Hepatocyte (in vitro differentiated cells): Measurements from ENCODE around the gene POU4F3. TPM values are rescaled to one million over a fixed set of nuclear protein-coding genes. Genes with fewer than 3 reads are reported as not detected.

ENCODE experiments used
- DNase-seq: peaks from one replicate; pipeline ENCODE4 v3.0.0-alpha.2; 2016; ENCODE audit warnings: low spot score
- H2AFZ ChIP-seq: fragments of 200-600 bp; sonication (generic); 2 replicates; pipeline ENCODE4 v1.6.0; 2016; ENCODE audit warnings: antibody characterized with exemption, mild to moderate bottlenecking
- H3K27ac ChIP-seq: fragments of 200-600 bp; sonication (generic); 2 replicates; pipeline ENCODE4 v1.5.1; 2016; ENCODE audit warnings: mild to moderate bottlenecking
- H3K27me3 ChIP-seq: fragments of 200-600 bp; sonication (generic); 2 replicates; pipeline ENCODE4 v1.6.1; 2016
- H3K36me3 ChIP-seq: fragments of 200-600 bp; sonication (generic); replicated peaks from 2 replicates; pipeline ENCODE4 v1.5.1; 2016; ENCODE audit warnings: low read depth; ENCODE audit not compliant: insufficient read depth
- H3K4me1 ChIP-seq: fragments of 200-600 bp; sonication (generic); 2 replicates; pipeline ENCODE4 v1.5.1; 2016; ENCODE audit warnings: mild to moderate bottlenecking, moderate library complexity; ENCODE audit not compliant: insufficient read depth
- H3K4me2 ChIP-seq: fragments of 200-600 bp; sonication (generic); 2 replicates; pipeline ENCODE4 v1.6.0; 2016
- H3K4me3 ChIP-seq: fragments of 200-600 bp; sonication (generic); 2 replicates; pipeline ENCODE4 v1.5.1; 2016; ENCODE audit warnings: mild to moderate bottlenecking
- H3K79me2 ChIP-seq: fragments of 200-600 bp; sonication (generic); 2 replicates; pipeline ENCODE4 v1.6.0; 2017; ENCODE audit warnings: mild to moderate bottlenecking
- H3K9me2 ChIP-seq: fragments of 200-600 bp; sonication (generic); replicated peaks from 2 replicates; pipeline ENCODE4 v1.6.0; 2017; ENCODE audit warnings: mild to moderate bottlenecking; ENCODE audit not compliant: insufficient read depth
- H3K9me3 ChIP-seq: fragments of 200-600 bp; sonication (generic); 2 replicates; pipeline ENCODE4 v1.5.1; 2016; ENCODE audit warnings: low read depth, mild to moderate bottlenecking
- H4K20me1 ChIP-seq: fragments of 200-600 bp; sonication (generic); 2 replicates; pipeline ENCODE4 v1.6.0; 2016; ENCODE audit warnings: mild to moderate bottlenecking; ENCODE audit not compliant: insufficient read depth, poor library complexity, severe bottlenecking
- CTCF ChIP-seq: fragments of 200-600 bp; sonication (generic); IDR thresholded peaks from 2 replicates; pipeline ENCODE4 v1.5.1; 2016; ENCODE audit warnings: antibody characterized with exemption, mild to moderate bottlenecking; ENCODE audit not compliant: poor library complexity
- EZH2 ChIP-seq: fragments of 200-600 bp; sonication (generic); IDR thresholded peaks from 2 replicates; pipeline ENCODE4 v1.6.1; 2016; ENCODE audit warnings: antibody characterized with exemption, mild to moderate bottlenecking, borderline replicate concordance
- EZH2phosphoT487 ChIP-seq: fragments of 200-600 bp; sonication (generic); IDR thresholded peaks from one replicate; pipeline ENCODE4 v1.6.1; 2018; ENCODE audit warnings: antibody characterized with exemption, mild to moderate bottlenecking, low read depth, moderate library complexity; ENCODE audit not compliant: unreplicated experiment, severe bottlenecking
- WGBS: methylation state at CpG from one replicate; pipeline ENCODE4 v1.1.6; 2016; ENCODE audit warnings: low lambda C conversion rate; ENCODE audit errors: missing lambda C conversion rate; 5-methylcytosine and 5-hydroxymethylcytosine counted together
- polyA plus RNA-seq: library from polyadenylated mRNA; unstranded; fragments of >200 nt; fragmentation: Nextera tagmentation; extraction: Ambion mirVana; gene quantifications from 2 replicates; pipeline ENCODE4 v1.2.1, GENCODE V29; 2016
- total RNA-seq: library from RNA; depleted of rRNA; stranded (reverse); fragments of >200 nt; gene quantifications from 2 replicates; pipeline ENCODE4 v1.2.3, GENCODE V29; 2014

Gene POU4F3
- total and polyA plus RNA-seq, 2 experiments from 2014 or later = not detected

GRCh38 chr5:146313027-146313426 lies 25.6 kb upstream of the POU4F3 start:
- H2AFZ ChIP-seq = no peak overlapping the region
- TF ChIP-seq EZH2phosphoT487 (no peak), EZH2 (no peak), CTCF (no peak)
- H3K9me2 ChIP-seq = no peaks in the 10 kb centered on the region
- no peak overlapping the region for H3K27ac ChIP-seq
- H3K4me2 ChIP-seq = no peak overlapping the region
- no peaks in the 10 kb centered on the region for H3K9me3 ChIP-seq
- no peak for DNase-seq
- H3K4me1 ChIP-seq = no peaks in the 10 kb centered on the region
- H3K79me2 ChIP-seq = no peaks in the 10 kb centered on the region
- WGBS = 53% methylated on average over 7 of the region's 7 CpGs
- no peaks in the 10 kb centered on the region for H4K20me1 ChIP-seq
- H3K27me3 ChIP-seq = peaks cover 9% of the 10 kb centered on the region
- no peaks in the 10 kb centered on the region for H3K36me3 ChIP-seq
- no peak overlapping the region for H3K4me3 ChIP-seq

- Histone ChIP-seq H4K20me1 (no peaks in the 10 kb centered on the region), H3K4me3 (no peak overlapping the region), H3K36me3 (no peaks in the 10 kb centered on the region), H3K79me2 (no peaks in the 10 kb centered on the region), H3K9me3 (no peaks in the 10 kb centered on the region), H3K27ac (no peak overlapping the region), H3K4me1 (no peaks in the 10 kb centered on the region), H2AFZ (no peak overlapping the region), H3K4me2 (no peak overlapping the region), H3K27me3 (no peaks in the 10 kb centered on the region), H3K9me2 (no peaks in the 10 kb centered on the region)
- WGBS = 100% methylated on average over 1 of the region's 1 CpG
- no peak for TF ChIP-seq CTCF
- no peak for DNase-seq
Measured at GRCh38 chr5:146321571-146321970, 17.1 kb upstream of the POU4F3 start.

GRCh38 chr5:146327257-146327870 lies 11.3 kb upstream of the POU4F3 start:
- H3K4me1 ChIP-seq = no peaks in the 10 kb centered on the region
- H3K4me3 ChIP-seq = no peak overlapping the region
- H2AFZ ChIP-seq = no peak overlapping the region
- no peaks in the 10 kb centered on the region for H4K20me1 ChIP-seq
- no peak overlapping the region for H3K27ac ChIP-seq
- no peaks in the 10 kb centered on the region for H3K79me2 ChIP-seq
- no peaks in the 10 kb centered on the region for H3K9me2 ChIP-seq
- 72% methylated on average over 7 of the region's 7 CpGs for WGBS
- H3K9me3 ChIP-seq = no peaks in the 10 kb centered on the region
- DNase-seq = no peak
- TF ChIP-seq EZH2phosphoT487 = no peak
- TF ChIP-seq CTCF = no peak
- no peak for TF ChIP-seq EZH2
- no peak overlapping the region for H3K4me2 ChIP-seq
- no peaks in the 10 kb centered on the region for H3K36me3 ChIP-seq
- peaks cover 42% of the 10 kb centered on the region for H3K27me3 ChIP-seq

- no peak overlapping the region for H3K4me2 ChIP-seq
- no peaks in the 10 kb centered on the region for H3K36me3 ChIP-seq
- H3K9me2 ChIP-seq = no peaks in the 10 kb centered on the region
- no peak overlapping the region for H3K4me3 ChIP-seq
- H3K27me3 ChIP-seq = peaks cover 48% of the 10 kb centered on the region
- no peak for DNase-seq
- no peaks in the 10 kb centered on the region for H4K20me1 ChIP-seq
- H3K79me2 ChIP-seq = no peaks in the 10 kb centered on the region
- TF ChIP-seq CTCF (no peak), EZH2 (no peak), EZH2phosphoT487 (no peak)
- WGBS = 43% methylated on average over 1 of the region's 1 CpG
- no peaks in the 10 kb centered on the region for H3K9me3 ChIP-seq
- H2AFZ ChIP-seq = no peak overlapping the region
- H3K27ac ChIP-seq = no peak overlapping the region
- no peaks in the 10 kb centered on the region for H3K4me1 ChIP-seq
Measured at GRCh38 chr5:146327989-146328388, 10.7 kb upstream of the POU4F3 start.
